Caco-2 (cell line): ENCODE measurements around the gene IL1RAP. TPM values are rescaled to one million over a fixed set of nuclear protein-coding genes. Genes with fewer than 3 reads are reported as not detected.

ENCODE experiments used
- BruUV-seq: library from RNA; stranded (reverse); fragments of 400-500 nt; replicated peaks from 2 replicates; lab custom pipeline; 2021; lab: Mats Ljungman, UMichigan
- CTCF ChIA-PET: fragments of 300-600 bp; sonication (Branson Sonifier 250); formaldehyde crosslinking; loops from one replicate; lab custom pipeline; 2022; ENCODE audit warnings: antibody characterized with exemption; lab: Charles Lee
- POLR2A ChIA-PET: fragments of 300-600 bp; sonication (Branson Sonifier 250); formaldehyde crosslinking; loops from one replicate; lab custom pipeline; 2022; ENCODE audit warnings: antibody characterized with exemption; lab: Charles Lee
- DNase-seq, 2 experiments: peaks; one replicate each; pipeline versions ENCODE4 v3.0.0 to v3.0.0-alpha.2; 2020 to 2022
- H3K27me3 ChIP-seq: replicated peaks from 2 replicates; pipeline ENCODE4 v1.6.0; 2011; ENCODE audit warnings: low read length; ENCODE audit not compliant: control insufficient read depth, insufficient read depth
- H3K36me3 ChIP-seq: 2 replicates; pipeline ENCODE4 v1.5.1; 2011; ENCODE audit warnings: low read length; ENCODE audit not compliant: control insufficient read depth, insufficient read depth
- H3K4me1 ChIP-seq: fragments of 250-450 bp; sonication (Bioruptor Pico); 2 replicates; pipeline ENCODE4 v1.5.1; 2020; ENCODE audit warnings: mild to moderate bottlenecking
- H3K4me3 ChIP-seq: 2 replicates; pipeline ENCODE4 v1.5.1; 2011; ENCODE audit warnings: low read depth, mild to moderate bottlenecking, control low read depth, low read length
- H3K9me3 ChIP-seq: fragments of 250-450 bp; sonication (Bioruptor Pico); 2 replicates; pipeline ENCODE4 v1.5.1; 2020; ENCODE audit warnings: mild to moderate bottlenecking, moderate library complexity
- H3K27ac Mint-ChIP-seq: one replicate; pipeline ENCODE4 v1.8.0; 2022; ENCODE audit warnings: mixed read lengths; ENCODE audit not compliant: unreplicated experiment
- H3K27me3 Mint-ChIP-seq: one replicate; pipeline ENCODE4 v1.8.0; 2022; ENCODE audit warnings: mixed read lengths; ENCODE audit not compliant: insufficient read depth, unreplicated experiment
- H3K36me3 Mint-ChIP-seq: one replicate; pipeline ENCODE4 v1.8.0; 2022; ENCODE audit warnings: mild to moderate bottlenecking, mixed read lengths; ENCODE audit not compliant: insufficient read depth, unreplicated experiment
- H3K4me1 Mint-ChIP-seq: one replicate; pipeline ENCODE4 v1.8.0; 2022; ENCODE audit warnings: low read depth, mixed read lengths; ENCODE audit not compliant: unreplicated experiment
- H3K4me3 Mint-ChIP-seq: one replicate; pipeline ENCODE4 v1.8.0; 2022; ENCODE audit warnings: mild to moderate bottlenecking, moderate library complexity, mixed read lengths; ENCODE audit not compliant: unreplicated experiment
- H3K9me3 Mint-ChIP-seq: one replicate; pipeline ENCODE4 v1.8.0; 2022; ENCODE audit warnings: mixed read lengths; ENCODE audit not compliant: unreplicated experiment
- intact Hi-C: fragments of 100-400 bp; cut with micrococcal nuclease; formaldehyde crosslinking; loops from one replicate; pipeline ENCODE4 v1.10.0; 2022; ENCODE audit not compliant: unreplicated experiment
- total RNA-seq: library from RNA; stranded (reverse); gene quantifications from 2 replicates; pipeline ENCODE4 v1.2.3, GENCODE V29; 2022
- TF ChIP-seq, protein P1 (sequence below), 2 experiments: fragments of 200-600 bp in 1 of 2; IDR thresholded peaks; 1 replicate in 1 of 2; 2 replicates in 1 of 2; pipeline versions ENCODE4 v1.5.1 to v1.8.0; 2011 to 2022; ENCODE audit warnings: antibody characterized with exemption in 1 of 2, control low read depth in 1 of 2, inconsistent platforms in 1 of 2, low read depth in 1 of 2, low read length in 1 of 2, mild to moderate bottlenecking in 1 of 2, moderate library complexity in 1 of 2; ENCODE audit not compliant: insufficient read depth in 1 of 2, severe bottlenecking in 1 of 2, unreplicated experiment in 1 of 2

IL1RAP gene
- total RNA-seq, 1 experiment from 2014 or later = 5.1 TPM

GRCh38 chr3:190589326-190589725, 75.4 kb downstream of the IL1RAP start:
- H3K27me3 ChIP-seq = no peaks in the 10 kb centered on the region
- H3K4me1 Mint-ChIP-seq = peaks cover 10% of the 10 kb centered on the region
- BruUV-seq = no TSS peak
- DNase-seq = no peak
- TF ChIP-seq, protein P1, sequence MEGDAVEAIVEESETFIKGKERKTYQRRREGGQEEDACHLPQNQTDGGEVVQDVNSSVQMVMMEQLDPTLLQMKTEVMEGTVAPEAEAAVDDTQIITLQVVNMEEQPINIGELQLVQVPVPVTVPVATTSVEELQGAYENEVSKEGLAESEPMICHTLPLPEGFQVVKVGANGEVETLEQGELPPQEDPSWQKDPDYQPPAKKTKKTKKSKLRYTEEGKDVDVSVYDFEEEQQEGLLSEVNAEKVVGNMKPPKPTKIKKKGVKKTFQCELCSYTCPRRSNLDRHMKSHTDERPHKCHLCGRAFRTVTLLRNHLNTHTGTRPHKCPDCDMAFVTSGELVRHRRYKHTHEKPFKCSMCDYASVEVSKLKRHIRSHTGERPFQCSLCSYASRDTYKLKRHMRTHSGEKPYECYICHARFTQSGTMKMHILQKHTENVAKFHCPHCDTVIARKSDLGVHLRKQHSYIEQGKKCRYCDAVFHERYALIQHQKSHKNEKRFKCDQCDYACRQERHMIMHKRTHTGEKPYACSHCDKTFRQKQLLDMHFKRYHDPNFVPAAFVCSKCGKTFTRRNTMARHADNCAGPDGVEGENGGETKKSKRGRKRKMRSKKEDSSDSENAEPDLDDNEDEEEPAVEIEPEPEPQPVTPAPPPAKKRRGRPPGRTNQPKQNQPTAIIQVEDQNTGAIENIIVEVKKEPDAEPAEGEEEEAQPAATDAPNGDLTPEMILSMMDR (IDR thresholded peaks at IDR 0.05; ENCODE audit: insufficient read depth in 1 of 2, low read depth in 1 of 2, low read length in 1 of 2, severe bottlenecking in 1 of 2, unreplicated experiment in 1 of 2) = no peak
- no peaks in the 10 kb centered on the region for H3K27me3 Mint-ChIP-seq
- intact Hi-C loops = no loop called here
- H3K4me3 ChIP-seq = no peak overlapping the region
- no peaks in the 10 kb centered on the region for H3K9me3 Mint-ChIP-seq
- H3K4me1 ChIP-seq = no peaks in the 10 kb centered on the region
- POLR2A ChIA-PET = no interaction called here
- no peaks in the 10 kb centered on the region for H3K9me3 ChIP-seq
- H3K36me3 ChIP-seq = no peaks in the 10 kb centered on the region
- CTCF ChIA-PET = no interaction called here
- H3K27ac Mint-ChIP-seq = no peak overlapping the region
- H3K4me3 Mint-ChIP-seq = no peak overlapping the region
- H3K36me3 Mint-ChIP-seq = no peaks in the 10 kb centered on the region

GRCh38 chr3:190591080-190591479, 77.2 kb downstream of the IL1RAP start:
- Mint-ChIP-seq H3K36me3 (no peaks in the 10 kb centered on the region), H3K9me3 (no peaks in the 10 kb centered on the region), H3K27ac (no peak overlapping the region), H3K4me1 (peaks cover 14% of the 10 kb centered on the region), H3K4me3 (no peak overlapping the region), H3K27me3 (no peaks in the 10 kb centered on the region)
- Histone ChIP-seq H3K4me3 (no peak overlapping the region), H3K27me3 (no peaks in the 10 kb centered on the region), H3K4me1 (peaks cover 7% of the 10 kb centered on the region; the same call in 1 of the 2 replicates), H3K36me3 (no peaks in the 10 kb centered on the region), H3K9me3 (no peaks in the 10 kb centered on the region)
- CTCF ChIA-PET = no interaction called here
- intact Hi-C loops = no loop called here
- BruUV-seq = no TSS peak
- TF ChIP-seq, protein P1 (IDR thresholded peaks at IDR 0.05; ENCODE audit: insufficient read depth in 1 of 2, low read depth in 1 of 2, low read length in 1 of 2, severe bottlenecking in 1 of 2, unreplicated experiment in 1 of 2) = no peak
- DNase-seq = no peak
- POLR2A ChIA-PET = no interaction called here

- no peak overlapping the region for H3K4me3 ChIP-seq
- ChIA-PET POLR2A (no interaction called here), CTCF (no interaction called here)
- Mint-ChIP-seq H3K4me3 (no peak overlapping the region), H3K27me3 (no peaks in the 10 kb centered on the region), H3K4me1 (peaks cover 10% of the 10 kb centered on the region), H3K27ac (no peak overlapping the region), H3K9me3 (no peaks in the 10 kb centered on the region), H3K36me3 (no peaks in the 10 kb centered on the region)
- H3K27me3 ChIP-seq = no peaks in the 10 kb centered on the region
- TF ChIP-seq, protein P1 (IDR thresholded peaks at IDR 0.05; ENCODE audit: insufficient read depth in 1 of 2, low read depth in 1 of 2, low read length in 1 of 2, severe bottlenecking in 1 of 2, unreplicated experiment in 1 of 2) = no peak
- no peaks in the 10 kb centered on the region for H3K9me3 ChIP-seq
- H3K36me3 ChIP-seq = no peaks in the 10 kb centered on the region
- intact Hi-C loops = no loop called here
- H3K4me1 ChIP-seq = peaks cover 7% of the 10 kb centered on the region; the same call in 1 of the 2 replicates
- no TSS peak for BruUV-seq
- DNase-seq = no peak
Observed at GRCh38 chr3:190593075-190593474, 79.2 kb downstream of the IL1RAP start.
